AG04449 (cell line): ENCODE measurements around the gene DNAI1.

ENCODE experiments used
- CTCF ChIA-PET: fragments of 350-600 bp; formaldehyde crosslinking; extraction: SDS; loops from one replicate; lab custom pipeline; 2021; ENCODE audit warnings: antibody characterized with exemption; lab: Yijun Ruan, JAX
- POLR2A ChIA-PET: fragments of 400-600, 350-600 bp; formaldehyde crosslinking; extraction: SDS; loops from one replicate; lab custom pipeline; 2020; ENCODE audit warnings: antibody characterized with exemption, inconsistent platforms; lab: Yijun Ruan, JAX
- DNase-seq: peaks from one replicate; pipeline ENCODE4 v3.0.0-alpha.2; 2010; ENCODE audit warnings: low read depth, low spot score
- H3K4me3 ChIP-seq: 2 replicates; pipeline ENCODE4 v1.5.1; 2011; ENCODE audit warnings: low read depth, mild to moderate bottlenecking, control low read depth, low read length
- CTCF ChIP-seq: IDR thresholded peaks from one replicate; pipeline ENCODE4 v1.5.1; 2011; ENCODE audit warnings: mild to moderate bottlenecking, moderate library complexity, low read length, control low read depth, inconsistent platforms; ENCODE audit not compliant: insufficient read depth; ENCODE audit errors: missing control alignments

Gene DNAI1

GRCh38 chr9:34452568-34452967, 6.0 kb upstream of the DNAI1 start:
- no peak for DNase-seq
- no peak overlapping the region for H3K4me3 ChIP-seq
- CTCF ChIA-PET = interaction anchor here (0.9 to 5.9 kb wide), 5 partner anchors 12 to 50 kb away, joined by 3 to 30 read pairs (median 5); no protein-coding TSS in a partner anchor
- TF ChIP-seq CTCF = no peak
- POLR2A ChIA-PET = no interaction called here

- ChIA-PET POLR2A (interaction anchor here (0.6 kb wide), 1 partner anchor 66 kb away, joined by 3 read pairs; no protein-coding TSS in a partner anchor), CTCF (interaction anchor here (0.7 to 5.9 kb wide), 10 partner anchors 8 to 151 kb away, joined by 3 to 43 read pairs (median 8); no protein-coding TSS in a partner anchor)
- peak; percentile 17 for DNase-seq
- TF ChIP-seq CTCF = no peak
- H3K4me3 ChIP-seq = no peak overlapping the region
Measured at GRCh38 chr9:34454571-34455065, 4.0 kb upstream of the DNAI1 start.

- DNase-seq = no peak
- TF ChIP-seq CTCF = no peak
- POLR2A ChIA-PET = no interaction called here
- no peak overlapping the region for H3K4me3 ChIP-seq
- CTCF ChIA-PET = interaction anchor here (0.6 to 5.9 kb wide), 10 partner anchors 11 to 135 kb away, joined by 3 to 43 read pairs (median 8); no protein-coding TSS in a partner anchor
Measured at GRCh38 chr9:34456151-34456550, 2.5 kb upstream of the DNAI1 start.

GRCh38 chr9:34456746-34457145, 1.9 kb upstream of the DNAI1 start:
- no peak for TF ChIP-seq CTCF
- ChIA-PET CTCF (interaction anchor here (0.6 to 5.9 kb wide), 10 partner anchors 11 to 135 kb away, joined by 3 to 43 read pairs (median 8); no protein-coding TSS in a partner anchor), POLR2A (no interaction called here)
- no peak for DNase-seq
- H3K4me3 ChIP-seq = peak overlapping the region; percentile 84

GRCh38 chr9:34457266-34458012, 1.2 kb upstream of the DNAI1 start:
- POLR2A ChIA-PET = interaction anchor here (1.0 kb wide), 1 partner anchor 11 kb away, joined by 3 read pairs; no protein-coding TSS in a partner anchor
- no peak for TF ChIP-seq CTCF
- CTCF ChIA-PET = interaction anchor here (1.3 to 5.9 kb wide), 6 partner anchors 12 to 134 kb away, joined by 3 to 43 read pairs (median 10); no protein-coding TSS in a partner anchor
- DNase-seq = peak; percentile 24
- peak overlapping the region; percentile 84 for H3K4me3 ChIP-seq

GRCh38 chr9:34458959-34459340, 345 bp downstream of the DNAI1 start:
- TF ChIP-seq CTCF = no peak
- CTCF ChIA-PET = interaction anchor here (1.4 kb wide), 1 partner anchor 55 kb away, joined by 5 read pairs; no protein-coding TSS in a partner anchor

More at GRCh38 chr9:34458959-34459340, 345 bp downstream of the DNAI1 start:
- POLR2A ChIA-PET = interaction anchor here (0.6 to 1.0 kb wide), 5 partner anchors 10 to 1338 kb away, joined by 3 read pairs; partner anchors contain the start of gene SIGMAR1
- DNase-seq = no peak
- H3K4me3 ChIP-seq = peak overlapping the region; percentile 57
